SU-DHL-6 (cell line): ENCODE results near the gene PRSS50.

Experiments used
- CTCF ChIP-seq: fragments of 200-600 bp; sonication (generic); IDR thresholded peaks from one replicate; pipeline ENCODE4 v1.5.1; 2017; ENCODE audit warnings: antibody characterized with exemption, mild to moderate bottlenecking, low read length, moderate library complexity; ENCODE audit not compliant: insufficient read depth, poor library complexity, severe bottlenecking
- EZH2phosphoT487 ChIP-seq: fragments of 200-600 bp; sonication (generic), shearing (Covaris generic); conservative IDR thresholded peaks from 2 replicates; pipeline ENCODE4 v1.6.1; 2018; ENCODE audit warnings: mild to moderate bottlenecking, antibody characterized with exemption, low read length, moderate library complexity, mixed read lengths

- TF ChIP-seq CTCF (no peak), EZH2phosphoT487 (no peak)
Measured at GRCh38 chr3:46711760-46712159, 5.9 kb downstream of the PRSS50 start.
